ENCODE results near the gene MXRA8.
"Not testable (repeated sequence)": the region's sequence is repeated elsewhere in the genome, so short reads cannot be mapped to it uniquely, and the experiment has no call there.

MXRA8 gene

GRCh38 chr1:1318777-1319645 is 39.3 kb downstream of the MXRA8 start:
- DNase-seq, result no peak

GRCh38 chr1:1318131-1318652 is 40.2 kb downstream of the MXRA8 start:
- no peak for DNase-seq

GRCh38 chr1:1317420-1317819 is 40.9 kb downstream of the MXRA8 start:
- no peak for DNase-seq

- DNase-seq, result not testable (repeated sequence)
Measured at GRCh38 chr1:1316199-1316598, 42.2 kb downstream of the MXRA8 start.

- DNase-seq, result no peak
Measured at GRCh38 chr1:1315435-1315954, 42.9 kb downstream of the MXRA8 start.

GRCh38 chr1:1314678-1315335 is 43.5 kb downstream of the MXRA8 start:
- no peak for DNase-seq

- no peak for DNase-seq
Measured at GRCh38 chr1:1314237-1314586, 44.1 kb downstream of the MXRA8 start.

- no peak for DNase-seq
Measured at GRCh38 chr1:1313500-1314236, 44.7 kb downstream of the MXRA8 start.

GRCh38 chr1:1312450-1313314 is 45.7 kb downstream of the MXRA8 start:
- no peak for DNase-seq

GRCh38 chr1:1311107-1312104 is 46.9 kb downstream of the MXRA8 start:
- DNase-seq, result no peak

- DNase-seq, result no peak
Measured at GRCh38 chr1:1310476-1311053, 47.8 kb downstream of the MXRA8 start.

GRCh38 chr1:1310109-1310385 is 48.3 kb downstream of the MXRA8 start:
- DNase-seq, result no peak

GRCh38 chr1:1309251-1310108 is 48.9 kb downstream of the MXRA8 start:
- DNase-seq, result no peak

- DNase-seq, result no peak
Measured at GRCh38 chr1:1308756-1309250, 49.6 kb downstream of the MXRA8 start.

GRCh38 chr1:1307923-1308755 is 50.2 kb downstream of the MXRA8 start, which contains the start of the genes ACAP3 and PUSL1:
TSS of gene ACAP3 (minus strand) at chr1:1307930. CDS start at chr1:1307815, 115 bp downstream.
TSS of gene PUSL1 (plus strand) at chr1:1308597. CDS start at chr1:1308644, 47 bp downstream.
- DNase-seq, result peak; percentile 75 to 86 (median 80)

- no peak for DNase-seq
Measured at GRCh38 chr1:1307261-1307922, 51.0 kb downstream of the MXRA8 start.

GRCh38 chr1:1306661-1307260 is 51.6 kb downstream of the MXRA8 start:
- DNase-seq, result no peak

All from activated CD4-positive, CD25-positive, alpha-beta regulatory T cell (primary cell).